ENCODE data around the gene DENND4C. TPM values are rescaled to one million over a fixed set of nuclear protein-coding genes. Genes with fewer than 3 reads are reported as not detected.

Gene DENND4C
- total RNA-seq, 1 donor from 2014 or later: 105 TPM

DNA sequence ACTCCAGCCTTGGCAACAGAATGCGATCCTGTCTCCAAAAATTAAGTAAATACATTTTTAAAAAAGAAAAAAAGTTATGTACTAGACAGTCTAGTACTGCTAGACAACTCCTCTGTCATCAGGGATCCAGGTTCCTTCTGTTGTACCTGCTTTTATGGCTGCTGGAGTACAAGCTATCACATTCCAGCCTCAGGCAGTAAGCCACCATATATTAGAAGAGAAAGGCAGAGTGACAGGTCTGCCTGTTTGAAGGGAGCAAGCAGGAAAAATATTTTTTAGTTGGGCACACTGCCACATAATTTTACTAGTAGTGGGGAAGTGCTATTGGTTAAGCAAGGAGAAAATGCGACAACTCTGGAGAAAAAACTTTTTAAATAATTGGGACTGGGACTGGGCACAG, 138.6 kb downstream of the DENND4C start:
- intact Hi-C loops (cut with DNase I): no loop called here
- DNase-seq: no peak
- no peak for ATAC-seq
- H3K27ac ChIP-seq: no peak overlapping the region
- TF ChIP-seq, protein P1, sequence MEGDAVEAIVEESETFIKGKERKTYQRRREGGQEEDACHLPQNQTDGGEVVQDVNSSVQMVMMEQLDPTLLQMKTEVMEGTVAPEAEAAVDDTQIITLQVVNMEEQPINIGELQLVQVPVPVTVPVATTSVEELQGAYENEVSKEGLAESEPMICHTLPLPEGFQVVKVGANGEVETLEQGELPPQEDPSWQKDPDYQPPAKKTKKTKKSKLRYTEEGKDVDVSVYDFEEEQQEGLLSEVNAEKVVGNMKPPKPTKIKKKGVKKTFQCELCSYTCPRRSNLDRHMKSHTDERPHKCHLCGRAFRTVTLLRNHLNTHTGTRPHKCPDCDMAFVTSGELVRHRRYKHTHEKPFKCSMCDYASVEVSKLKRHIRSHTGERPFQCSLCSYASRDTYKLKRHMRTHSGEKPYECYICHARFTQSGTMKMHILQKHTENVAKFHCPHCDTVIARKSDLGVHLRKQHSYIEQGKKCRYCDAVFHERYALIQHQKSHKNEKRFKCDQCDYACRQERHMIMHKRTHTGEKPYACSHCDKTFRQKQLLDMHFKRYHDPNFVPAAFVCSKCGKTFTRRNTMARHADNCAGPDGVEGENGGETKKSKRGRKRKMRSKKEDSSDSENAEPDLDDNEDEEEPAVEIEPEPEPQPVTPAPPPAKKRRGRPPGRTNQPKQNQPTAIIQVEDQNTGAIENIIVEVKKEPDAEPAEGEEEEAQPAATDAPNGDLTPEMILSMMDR (IDR thresholded peaks at IDR 0.05): no peak
- peaks cover 96% of the 10 kb centered on the region for H3K36me3 ChIP-seq
- no peaks in the 10 kb centered on the region for H3K4me1 ChIP-seq
- no peaks in the 10 kb centered on the region for H3K27me3 ChIP-seq (ENCODE audit: low read depth)
- H3K9me3 ChIP-seq: no peaks in the 10 kb centered on the region
- no peak overlapping the region for H3K4me3 ChIP-seq

DNA sequence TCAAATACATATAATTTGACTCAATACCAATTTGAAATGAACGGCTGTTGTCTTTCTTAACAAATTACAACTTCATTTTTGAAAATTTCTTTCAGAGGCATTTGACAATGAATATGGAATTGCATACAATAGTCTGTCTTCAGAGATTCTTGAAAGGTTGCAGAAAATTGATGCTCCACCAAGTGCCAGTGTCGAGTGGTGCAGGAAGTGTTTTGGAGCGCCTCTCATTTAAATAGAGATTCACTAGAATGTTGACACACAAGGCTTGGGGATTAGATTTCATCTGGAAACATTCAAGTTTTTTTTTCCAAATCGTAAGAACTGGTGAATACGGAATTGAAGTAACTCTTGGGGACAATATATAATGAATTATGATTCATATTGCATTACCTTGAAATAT, 141.4 kb downstream of the DENND4C start:
- Histone ChIP-seq H3K36me3 (peaks cover 96% of the 10 kb centered on the region), H3K9me3 (no peaks in the 10 kb centered on the region), H3K4me1 (no peaks in the 10 kb centered on the region), H3K4me3 (no peak overlapping the region), H3K27me3 (ENCODE audit: low read depth) (no peaks in the 10 kb centered on the region), H3K27ac (no peak overlapping the region)
- DNase-seq (no peak), ATAC-seq (no peak)
- TF ChIP-seq, protein P1 (IDR thresholded peaks at IDR 0.05): no peak
- intact Hi-C loops (cut with DNase I): no loop called here

DNA sequence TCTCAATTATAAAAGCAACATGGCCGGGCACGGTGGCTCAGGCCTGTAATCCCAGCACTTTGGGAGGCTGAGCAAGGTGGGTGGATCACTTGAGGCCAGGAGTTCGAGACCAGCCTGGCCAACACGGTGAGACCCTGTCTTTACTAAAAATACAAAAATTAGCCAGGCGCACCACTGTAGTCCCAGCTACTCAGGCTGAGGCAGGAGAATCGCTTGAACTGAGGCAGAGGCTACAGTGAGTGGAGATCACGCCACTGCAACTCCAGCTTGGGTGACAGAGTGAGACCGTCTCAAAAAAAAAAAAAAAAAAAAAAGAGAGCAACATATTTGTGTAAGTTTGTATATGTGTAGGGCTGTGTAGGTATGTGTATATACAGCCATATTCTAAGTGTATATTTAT, 142.1 kb downstream of the DENND4C start:
- H3K36me3 ChIP-seq: peaks cover 96% of the 10 kb centered on the region
- H3K27ac ChIP-seq: no peak overlapping the region
- DNase-seq: no peak
- H3K4me1 ChIP-seq: peaks cover 3% of the 10 kb centered on the region
- intact Hi-C loops (cut with DNase I): no loop called here
- H3K27me3 ChIP-seq (ENCODE audit: low read depth): no peaks in the 10 kb centered on the region
- no peak for ATAC-seq
- no peak overlapping the region for H3K4me3 ChIP-seq
- H3K9me3 ChIP-seq: no peaks in the 10 kb centered on the region
- TF ChIP-seq, protein P1 (IDR thresholded peaks at IDR 0.05): no peak

DNA sequence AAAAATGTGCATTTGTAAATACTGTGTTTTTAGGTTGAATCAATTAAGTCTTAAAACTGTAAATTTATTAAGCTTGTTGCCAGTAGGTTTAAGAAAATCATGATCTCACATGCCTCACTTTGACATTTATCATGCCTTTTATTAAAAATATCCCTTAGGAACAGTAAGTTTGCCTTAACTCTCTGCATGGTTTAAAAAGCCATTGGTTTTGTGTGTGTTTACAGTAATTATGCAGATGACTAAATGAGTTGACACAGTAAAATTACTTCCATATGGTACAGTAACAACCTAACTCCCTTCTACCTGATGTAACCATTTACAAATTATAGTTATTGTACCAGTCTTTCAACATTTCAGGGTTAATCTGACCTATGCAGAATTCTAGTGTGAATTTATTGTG, 143.0 kb downstream of the DENND4C start:
- intact Hi-C loops (cut with DNase I): no loop called here
- H3K27me3 ChIP-seq (ENCODE audit: low read depth): no peaks in the 10 kb centered on the region
- H3K4me3 ChIP-seq: no peak overlapping the region
- no peaks in the 10 kb centered on the region for H3K9me3 ChIP-seq
- no peak for ATAC-seq
- H3K36me3 ChIP-seq: peaks cover 96% of the 10 kb centered on the region
- TF ChIP-seq, protein P1 (IDR thresholded peaks at IDR 0.05): no peak
- H3K4me1 ChIP-seq: peaks cover 13% of the 10 kb centered on the region
- no peak overlapping the region for H3K27ac ChIP-seq
- no peak for DNase-seq

DNA sequence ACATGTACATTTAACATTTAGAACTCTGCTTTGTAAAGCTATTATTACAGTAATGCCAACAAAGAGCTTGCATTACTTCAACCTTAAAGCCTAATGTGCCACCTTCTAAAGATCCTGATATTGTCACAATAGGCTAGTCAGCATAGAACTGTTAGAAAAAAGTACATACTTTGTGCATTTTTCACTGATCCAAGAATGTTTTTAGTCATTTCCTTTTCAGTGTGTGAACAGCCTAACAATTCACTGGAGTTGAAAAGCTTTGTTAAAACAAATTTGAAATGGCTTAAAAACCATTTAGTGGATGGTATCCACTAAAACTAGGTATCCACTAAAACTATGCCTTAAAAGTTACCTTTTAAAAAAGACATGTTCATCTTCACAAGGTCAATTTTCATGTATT, 145.0 kb downstream of the DENND4C start:
- peaks cover 22% of the 10 kb centered on the region for H3K4me1 ChIP-seq
- H3K9me3 ChIP-seq: no peaks in the 10 kb centered on the region
- H3K27ac ChIP-seq: no peak overlapping the region
- no peaks in the 10 kb centered on the region for H3K27me3 ChIP-seq (ENCODE audit: low read depth)
- no peak overlapping the region for H3K4me3 ChIP-seq
- intact Hi-C loops (cut with DNase I): no loop called here
- peaks cover 85% of the 10 kb centered on the region for H3K36me3 ChIP-seq
- DNase-seq: no peak
- no peak for ATAC-seq
- TF ChIP-seq, protein P1 (IDR thresholded peaks at IDR 0.05): no peak

DNA sequence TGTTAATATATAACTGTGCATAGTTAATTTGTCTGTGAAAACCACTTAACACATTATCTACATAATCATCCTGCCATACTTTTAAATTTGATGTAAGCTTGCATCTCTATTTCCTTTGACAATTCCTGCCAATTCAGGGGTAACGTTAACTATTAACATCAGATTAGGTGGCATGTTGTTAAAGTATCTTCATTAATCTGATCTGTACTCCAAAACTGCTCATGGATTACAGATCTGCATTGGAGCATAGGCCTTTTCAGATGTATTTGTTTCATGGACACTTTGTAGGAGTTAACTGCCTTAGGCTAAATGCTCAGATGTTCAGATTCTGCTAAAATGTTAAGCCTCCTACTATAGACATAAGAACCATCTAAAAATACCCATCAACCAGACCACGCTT, 146.4 kb downstream of the DENND4C start:
- H3K36me3 ChIP-seq: peaks cover 71% of the 10 kb centered on the region
- H3K4me1 ChIP-seq: peaks cover 28% of the 10 kb centered on the region
- DNase-seq (no peak), ATAC-seq (no peak)
- TF ChIP-seq, protein P1 (IDR thresholded peaks at IDR 0.05): no peak
- no peaks in the 10 kb centered on the region for H3K27me3 ChIP-seq (ENCODE audit: low read depth)
- H3K4me3 ChIP-seq: no peak overlapping the region
- no peaks in the 10 kb centered on the region for H3K9me3 ChIP-seq
- intact Hi-C loops (cut with DNase I): no loop called here
- no peak overlapping the region for H3K27ac ChIP-seq

All from lower lobe of right lung (tissue), 2 donors.